LNCAP (cell line): ENCODE results near the gene LTBP1.

Experiments
- CTCF ChIP-seq: fragments of 450-650 bp; IDR thresholded peaks from 2 replicates; pipeline ENCODE4 v1.5.1; 2017; ENCODE audit warnings: mild to moderate bottlenecking

The LTBP1 gene

GRCh38 chr2:33042819-33043218 lies 96.1 kb downstream of the LTBP1 start:
- no peak for TF ChIP-seq CTCF

DNA sequence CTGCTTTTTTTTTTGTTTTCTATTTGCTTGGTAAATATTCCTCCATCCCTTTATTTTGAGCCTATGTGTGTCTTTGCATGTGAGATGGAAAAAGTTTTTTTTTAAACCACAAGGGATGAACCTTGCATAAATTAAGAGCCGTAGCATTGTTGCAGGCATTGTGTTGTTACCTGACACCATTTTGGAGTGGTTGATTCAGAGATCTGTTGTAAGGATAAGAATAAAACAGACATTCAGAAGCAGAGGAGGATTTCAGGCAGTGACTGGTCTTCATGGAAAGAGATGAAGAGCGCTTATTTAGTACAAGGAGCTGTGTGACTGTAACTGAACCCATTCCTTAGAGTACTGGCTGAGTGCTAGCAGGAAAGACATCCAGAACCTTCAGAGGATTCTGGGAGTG lies 101.2 kb downstream of the LTBP1 start:
- TF ChIP-seq CTCF, result no peak

DNA sequence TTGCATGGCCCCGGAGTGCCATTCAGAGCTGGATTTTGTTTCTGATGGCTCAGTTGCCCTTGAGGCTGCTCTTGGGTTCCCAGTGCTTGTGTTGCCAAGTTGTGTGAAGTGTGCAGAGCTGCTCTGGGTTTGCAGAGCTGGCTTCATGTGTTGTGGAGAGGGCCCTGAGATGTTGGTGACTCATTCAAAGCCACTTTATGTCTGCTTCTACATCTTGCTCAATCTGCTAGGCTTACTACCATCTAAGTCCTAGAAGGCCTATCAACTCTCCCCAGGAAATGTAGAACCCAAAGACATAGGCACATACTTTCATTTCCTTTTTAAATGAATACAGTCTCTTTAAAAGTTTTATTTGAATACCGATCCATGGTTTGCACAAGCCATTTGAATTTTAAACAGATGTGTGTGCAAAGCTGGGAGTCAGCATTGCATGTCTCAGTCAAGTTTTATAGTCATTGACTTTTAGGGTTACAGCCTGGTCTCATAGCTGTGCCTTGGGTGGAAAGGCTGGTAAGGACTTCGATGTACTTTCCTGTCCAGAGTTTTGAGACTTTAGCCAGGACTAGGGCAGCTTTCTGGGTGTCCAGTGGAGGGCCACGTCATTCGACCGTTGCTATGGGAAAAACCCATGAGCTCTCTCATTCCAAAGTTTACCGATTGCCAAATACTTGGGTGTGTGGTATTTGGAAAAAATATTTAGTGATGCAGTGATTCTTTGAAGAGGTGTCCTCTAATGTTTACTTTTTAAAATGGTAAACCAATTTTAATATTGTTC lies 105.0 kb downstream of the LTBP1 start:
- TF ChIP-seq CTCF, result no peak

- no peak for TF ChIP-seq CTCF
Observed at GRCh38 chr2:33052361-33052735, 105.6 kb downstream of the LTBP1 start.

- TF ChIP-seq CTCF, result no peak
Observed at GRCh38 chr2:33056170-33056569, 109.4 kb downstream of the LTBP1 start.

DNA sequence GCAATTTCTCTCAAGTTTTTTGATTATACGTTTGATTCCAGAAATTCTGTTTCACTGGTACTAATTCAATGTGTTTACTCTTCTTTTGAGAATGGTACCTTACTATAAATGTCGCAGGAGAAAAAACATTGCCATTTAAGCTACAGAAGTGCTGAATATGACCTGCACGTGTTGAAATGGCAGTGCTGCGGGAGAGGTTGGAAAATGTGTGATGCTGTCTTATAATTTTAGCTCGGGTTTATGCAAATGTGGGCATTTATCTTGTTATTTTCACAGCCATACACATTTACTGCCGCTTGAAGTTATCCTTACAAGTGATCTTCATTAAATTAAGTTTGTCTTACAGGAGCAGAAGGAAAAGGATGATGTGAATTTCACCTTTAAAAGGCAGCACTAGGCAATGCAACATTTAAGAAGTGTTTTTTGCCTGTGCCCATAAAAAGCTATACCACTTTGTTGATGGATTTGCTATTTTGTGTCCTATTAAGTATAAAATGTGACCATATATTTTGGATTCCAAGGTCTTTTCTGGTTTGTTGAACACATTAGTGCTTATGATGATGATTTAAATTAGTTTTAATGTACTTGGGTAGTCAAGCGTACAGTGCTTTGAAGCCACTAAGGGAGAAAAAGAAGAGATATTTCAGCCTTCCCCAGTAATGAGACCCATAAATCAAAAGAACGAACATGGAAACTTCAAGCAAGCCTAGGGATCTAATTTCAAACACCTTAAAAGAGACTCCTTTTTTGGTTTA lies 112.1 kb downstream of the LTBP1 start:
- TF ChIP-seq CTCF, result no peak

DNA sequence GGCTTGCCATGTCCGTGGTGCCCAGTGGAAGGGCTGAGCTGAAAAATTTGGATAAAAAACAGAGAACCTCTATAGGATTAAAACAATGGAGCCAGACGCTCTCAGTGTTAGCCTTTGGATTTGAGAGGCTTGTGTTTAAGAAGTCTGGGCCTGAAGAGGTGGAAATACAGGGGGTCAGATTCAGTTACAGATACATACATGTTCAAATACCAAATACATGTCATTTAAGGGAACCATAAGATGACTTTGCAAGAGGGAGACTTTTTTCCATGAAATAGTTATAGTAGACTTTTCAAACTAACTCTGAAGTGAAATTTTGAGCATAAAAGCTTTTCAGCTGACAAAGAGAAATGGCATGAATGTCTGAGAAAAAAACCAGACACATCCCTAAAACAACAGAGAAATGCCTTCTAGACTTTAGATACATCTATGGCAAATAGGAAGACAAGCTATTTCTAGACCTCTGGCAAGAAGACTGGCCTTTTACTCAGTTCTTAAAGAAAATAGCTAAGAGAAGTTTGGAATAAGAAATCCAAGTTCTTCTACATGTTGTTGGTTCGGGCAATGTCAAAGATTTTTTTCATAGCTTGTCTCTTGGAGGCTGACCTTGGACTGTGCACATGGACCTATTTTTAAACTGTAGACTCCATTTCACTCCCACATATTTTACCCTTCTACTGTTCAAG lies 112.9 kb downstream of the LTBP1 start:
- TF ChIP-seq CTCF, result no peak
